NCI-H2081 treated with DMSO at 0.1 percent for 48 hours (cell line): ENCODE results near the gene RAB3B.
"Not testable (repeated sequence)": the region's sequence is repeated elsewhere in the genome, so short reads cannot be mapped to it uniquely, and the experiment has no call there.

Experiments
- DNase-seq: peaks from one replicate; lab custom pipeline; 2025; lab: John Stamatoyannopoulos, UW

Gene RAB3B

DNA sequence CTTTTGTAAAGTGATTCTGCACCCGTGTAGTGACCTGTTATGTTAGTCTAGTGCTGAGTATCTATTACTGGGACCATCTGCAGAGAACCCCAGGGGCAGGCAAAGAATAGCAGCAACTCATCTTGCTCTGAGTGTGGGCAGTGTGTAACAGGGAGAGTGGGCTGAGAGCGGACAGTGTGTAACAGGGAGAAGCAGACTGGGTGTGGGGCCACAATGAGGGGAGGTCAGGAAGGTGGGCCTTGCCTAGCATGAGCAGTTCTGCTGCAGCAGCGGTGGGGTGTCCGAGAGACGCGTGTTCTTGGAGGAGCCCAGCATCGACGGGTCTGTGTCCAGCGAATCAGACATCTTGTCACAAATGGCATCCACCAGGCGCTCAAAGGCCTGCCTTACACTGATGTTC, 70.8 kb downstream of the RAB3B start:
- DNase-seq, result no peak

DNA sequence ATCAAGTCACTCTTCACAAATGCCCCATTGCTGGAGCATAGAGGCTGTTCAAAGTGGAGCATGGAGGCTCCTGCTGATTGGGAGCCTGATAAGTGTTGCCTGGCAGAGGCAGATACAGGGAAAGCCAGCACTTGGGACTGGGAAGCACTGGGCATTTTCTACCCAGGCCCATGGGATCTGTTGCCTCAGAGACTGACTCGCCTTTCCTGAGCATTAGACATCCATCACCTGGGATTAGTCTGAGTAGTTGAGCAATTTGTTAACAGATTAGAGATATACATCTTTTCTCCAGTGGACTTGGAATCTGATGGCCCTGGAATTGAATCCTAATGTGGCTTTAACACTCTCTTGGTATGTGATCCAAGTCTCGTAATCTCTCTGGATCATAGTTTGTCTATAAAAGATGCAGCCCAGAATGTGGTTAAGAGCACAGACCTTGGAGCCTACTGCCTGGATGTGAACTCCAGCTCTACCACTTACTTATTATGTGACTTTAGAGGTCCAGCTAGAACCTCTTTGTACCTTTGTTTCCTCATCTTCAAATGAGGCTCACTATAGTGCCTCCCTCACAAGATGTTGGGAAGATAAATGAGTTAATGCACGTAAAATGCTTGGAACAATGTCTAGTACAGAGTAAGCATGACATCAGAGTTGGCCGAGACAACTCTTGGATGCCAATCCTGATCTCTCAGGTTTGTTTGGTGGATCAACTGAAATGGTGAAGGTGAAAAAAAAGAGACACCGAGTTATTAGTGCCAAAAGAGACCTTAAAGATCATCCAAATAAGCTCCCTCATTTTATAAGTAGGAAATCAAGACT, 73.7 kb downstream of the RAB3B start:
- DNase-seq, result no peak

DNA sequence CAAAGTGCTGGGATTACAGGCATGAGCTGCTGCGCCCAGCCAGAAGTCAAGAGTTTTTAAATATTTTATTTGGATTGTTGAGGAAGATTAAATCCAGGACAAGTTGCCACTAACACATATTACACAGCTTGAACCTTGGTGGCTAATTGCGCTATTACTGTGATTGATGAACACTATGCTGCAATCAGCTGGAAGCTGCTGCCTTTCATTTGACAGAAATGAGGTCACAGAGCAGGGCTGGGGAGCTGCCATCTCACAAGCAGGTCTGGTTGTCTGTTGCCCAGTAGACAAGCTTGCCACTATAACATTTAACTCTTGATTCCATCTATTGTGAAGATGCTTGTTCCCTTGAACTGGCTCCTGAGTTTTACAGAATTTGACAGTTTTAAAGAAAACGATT, 74.5 kb downstream of the RAB3B start:
- no peak for DNase-seq

DNA sequence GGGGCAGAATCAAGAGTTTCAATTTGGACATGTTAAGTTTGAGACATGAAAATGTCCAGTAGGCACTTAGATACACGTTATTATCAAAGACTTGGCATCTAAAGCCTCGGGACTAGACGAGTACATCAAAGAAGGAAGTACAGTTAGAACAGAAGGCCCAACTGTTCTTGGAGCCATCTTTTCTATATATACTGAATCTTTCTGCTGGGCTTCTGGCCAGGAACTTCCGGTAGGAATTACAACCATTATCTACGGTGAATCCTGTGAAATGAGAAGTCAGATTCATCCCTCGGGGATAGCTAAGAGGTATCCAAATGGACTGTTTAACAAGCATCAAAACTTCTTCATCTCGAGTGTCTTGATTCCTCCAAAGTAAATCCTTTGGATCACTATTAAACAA, 77.6 kb downstream of the RAB3B start:
- DNase-seq, result no peak

DNA sequence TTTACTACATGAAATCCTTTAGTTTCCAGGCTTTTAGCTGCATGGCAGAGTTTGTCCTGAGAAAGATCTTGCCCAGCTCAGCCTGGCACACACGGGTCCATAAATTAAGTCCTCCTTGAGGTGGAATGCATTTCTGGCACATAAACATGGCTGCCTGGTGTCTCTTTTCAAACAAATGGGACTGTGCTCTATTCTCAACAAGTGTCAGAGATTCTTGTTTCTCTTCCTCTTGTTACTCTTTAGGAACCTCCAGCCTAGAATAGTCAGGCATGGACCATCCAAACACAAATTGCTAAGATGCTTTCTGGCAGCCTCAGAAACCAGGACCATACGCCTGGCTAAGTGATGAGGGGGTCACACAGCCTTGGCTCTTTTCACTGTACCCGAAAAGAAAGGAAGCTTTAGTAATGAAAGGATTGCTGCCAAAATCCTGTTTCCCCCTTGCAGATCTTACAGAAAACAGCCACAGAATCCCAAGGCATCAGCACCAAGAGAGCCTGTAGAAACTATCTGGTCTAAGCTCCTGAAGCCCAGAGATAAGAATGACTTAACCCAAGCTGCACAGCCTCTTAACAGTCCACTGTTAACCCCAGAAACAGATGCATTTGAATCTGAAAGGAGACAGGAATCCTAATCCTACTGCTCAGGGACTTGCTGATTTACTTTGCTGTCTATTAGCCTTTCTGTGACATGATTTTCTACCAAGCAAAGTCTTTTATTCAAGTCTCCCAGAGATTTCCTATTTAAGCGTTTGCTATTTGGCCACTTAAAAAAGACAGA, 80.1 kb downstream of the RAB3B start:
- DNase-seq, result no peak

DNA sequence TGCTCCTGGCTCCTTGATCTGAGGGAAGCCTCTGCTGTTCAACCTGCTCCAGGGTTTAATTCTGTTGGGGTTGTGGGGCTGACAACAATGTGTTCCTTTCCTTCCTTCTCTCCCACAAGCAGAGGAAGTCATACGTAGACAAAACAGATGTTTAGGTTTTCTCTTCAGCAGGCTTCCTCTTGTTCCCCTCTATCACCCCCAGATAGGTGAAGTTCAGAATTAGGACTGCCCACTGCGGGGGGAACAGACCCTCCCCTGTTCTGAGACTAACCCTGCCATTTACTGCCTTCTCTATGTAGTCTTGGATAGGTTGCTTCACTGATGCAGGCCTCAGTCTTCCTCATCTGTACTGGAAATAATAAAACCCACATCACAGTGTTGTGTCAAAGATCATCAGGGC, 82.0 kb downstream of the RAB3B start:
- DNase-seq, result no peak

DNA sequence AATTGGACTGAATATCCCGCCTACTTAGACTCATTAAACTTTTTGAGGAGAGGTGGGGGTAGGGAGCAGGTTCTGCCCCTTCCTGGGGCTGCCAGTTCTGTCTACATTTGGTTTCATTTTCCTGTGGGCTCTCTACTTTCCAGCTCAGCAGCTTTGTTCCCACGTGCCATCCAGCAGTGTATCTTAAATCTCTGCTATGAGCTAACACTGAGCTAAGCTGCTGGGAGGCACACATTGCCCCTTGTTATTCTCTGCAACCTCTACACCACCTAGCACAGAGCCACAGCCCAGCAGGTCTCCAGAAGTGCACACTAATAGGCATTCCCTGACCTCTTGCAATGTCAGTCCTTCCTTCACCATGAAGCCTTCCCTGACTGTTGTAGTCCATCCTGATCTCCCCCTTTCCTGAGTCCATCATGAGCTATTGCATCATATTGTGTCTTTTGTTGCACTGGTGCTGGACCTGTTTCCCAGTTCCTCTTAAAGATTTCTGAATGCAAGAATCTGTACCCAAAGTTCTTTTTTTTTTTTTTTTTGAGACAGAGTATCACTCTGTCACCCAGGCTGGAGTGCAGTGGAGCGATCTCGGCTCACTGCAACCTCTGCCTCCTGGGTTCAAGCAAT, 83.3 kb downstream of the RAB3B start:
- no peak for DNase-seq

DNA sequence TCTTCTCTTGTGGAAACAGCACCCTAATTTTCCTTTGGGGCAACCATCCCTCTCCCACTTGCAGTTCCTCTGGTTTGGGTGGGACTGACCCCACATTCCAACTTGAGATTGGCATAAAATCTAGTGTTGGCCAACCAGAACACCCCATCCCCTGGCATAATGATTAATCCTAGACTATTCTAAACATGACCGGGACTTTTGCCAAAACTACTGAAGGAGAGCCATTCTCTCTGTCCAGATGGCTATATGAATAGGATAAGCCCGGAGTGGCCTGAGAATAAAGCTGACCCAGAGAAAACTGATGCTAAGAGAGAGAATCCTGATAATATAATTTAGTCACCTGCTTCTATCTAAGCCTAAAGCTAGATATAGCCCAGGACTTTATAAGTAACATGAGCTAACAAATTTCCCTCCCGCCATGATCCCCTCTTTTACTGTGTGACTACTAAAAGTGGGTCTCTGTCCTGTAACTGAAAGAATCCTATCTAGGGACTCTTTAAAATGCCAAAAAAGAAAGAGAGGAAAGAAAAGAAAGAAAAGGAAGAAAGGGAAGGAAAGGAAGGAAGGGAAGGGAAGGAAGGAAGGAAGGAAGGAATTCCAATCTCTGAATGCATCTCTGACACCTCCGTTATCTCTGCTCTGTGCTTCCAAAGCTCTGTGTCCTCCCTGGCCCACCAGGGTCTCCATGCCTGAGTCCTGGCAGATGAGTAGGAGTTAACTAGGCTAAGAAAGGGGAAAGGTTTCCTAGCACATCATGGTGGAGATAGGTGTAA, 84.0 kb downstream of the RAB3B start:
- DNase-seq, result no peak

DNA sequence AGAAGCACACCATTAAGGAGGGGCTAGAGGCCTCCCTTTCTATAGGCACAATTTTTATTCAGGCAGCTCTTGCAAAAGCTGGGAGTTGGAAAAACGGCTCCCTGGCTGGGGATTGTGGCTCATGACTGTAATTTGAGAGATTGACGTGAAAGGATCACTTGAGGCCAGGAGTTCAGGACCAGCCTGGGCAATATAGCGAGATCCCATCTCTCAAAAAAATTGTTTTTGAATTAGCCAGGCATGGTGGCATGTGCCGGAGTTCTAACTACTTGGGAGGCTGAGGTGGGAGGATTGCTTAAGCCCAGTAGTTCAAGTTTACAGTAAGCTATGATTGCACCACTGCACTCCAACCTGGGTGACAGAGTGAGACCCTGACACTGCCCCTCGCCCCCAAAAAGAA, 88.0 kb downstream of the RAB3B start:
- DNase-seq, result no peak

DNA sequence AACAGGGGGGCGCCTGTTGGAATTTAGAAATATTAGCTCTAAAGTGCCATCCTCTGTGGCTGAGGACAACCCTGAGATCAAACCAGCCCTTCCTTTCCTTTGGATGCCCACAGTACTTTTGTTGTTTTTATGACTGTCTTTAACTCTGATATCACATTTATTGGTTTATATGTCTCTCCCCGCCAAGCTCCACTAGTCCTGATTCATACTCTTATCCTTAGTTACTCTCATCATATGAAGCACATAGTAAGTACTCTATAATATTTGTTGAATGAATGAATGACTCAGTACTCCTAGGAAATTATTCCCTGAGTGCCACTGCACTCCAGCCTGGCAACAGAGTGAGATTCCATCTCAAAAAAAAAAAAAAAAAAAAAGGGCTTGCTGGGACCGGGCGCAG, 89.3 kb downstream of the RAB3B start:
- no peak for DNase-seq

DNA sequence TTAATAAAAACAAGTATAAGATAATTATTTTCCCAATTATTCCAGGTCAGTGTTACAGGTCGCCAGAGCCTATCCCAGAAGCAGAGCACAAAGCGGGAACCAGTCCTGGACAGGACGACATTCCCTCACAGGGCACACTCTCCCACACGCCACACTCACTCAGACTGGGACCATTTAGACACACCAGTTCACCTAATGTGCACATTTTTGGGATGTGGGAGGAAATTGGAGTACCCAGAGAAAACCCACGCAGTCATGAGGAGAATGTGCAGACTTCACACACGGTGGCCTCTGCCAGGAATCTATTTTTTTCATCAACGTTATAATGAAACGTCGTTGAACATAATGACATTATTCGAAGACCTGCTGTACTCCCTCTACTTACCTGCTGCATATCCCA, 91.5 kb downstream of the RAB3B start:
- no peak for DNase-seq

DNA sequence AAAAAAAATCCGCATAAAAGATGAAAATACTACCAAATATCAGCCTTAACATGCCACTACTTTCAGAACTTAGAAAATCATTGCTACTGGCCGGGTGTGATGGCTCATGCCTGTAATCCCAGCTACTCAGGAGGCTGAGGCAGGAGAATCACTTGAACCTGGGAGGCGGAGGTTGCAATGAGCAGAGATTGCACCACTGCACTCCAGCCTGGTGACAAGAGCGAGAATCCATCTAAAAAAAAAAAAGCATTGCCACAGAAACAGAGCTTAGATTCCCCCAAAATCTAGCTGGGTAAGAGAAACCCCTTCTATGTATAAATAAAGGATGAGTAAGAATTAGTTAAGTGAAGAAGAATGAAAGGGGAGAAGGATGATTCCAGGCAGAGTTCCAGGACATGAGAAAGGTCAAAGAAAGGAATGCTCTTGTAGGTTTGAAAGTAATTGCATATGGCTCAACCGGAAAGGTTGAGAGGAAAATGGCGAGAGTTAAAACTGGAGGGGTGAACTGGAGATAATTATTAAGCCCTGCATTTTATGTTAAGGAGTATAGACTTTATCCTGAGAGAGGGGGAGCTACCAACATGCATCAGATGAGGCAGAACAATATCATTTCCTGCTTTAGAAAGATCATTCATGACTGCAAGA, 92.3 kb downstream of the RAB3B start:
- DNase-seq, result no peak

DNA sequence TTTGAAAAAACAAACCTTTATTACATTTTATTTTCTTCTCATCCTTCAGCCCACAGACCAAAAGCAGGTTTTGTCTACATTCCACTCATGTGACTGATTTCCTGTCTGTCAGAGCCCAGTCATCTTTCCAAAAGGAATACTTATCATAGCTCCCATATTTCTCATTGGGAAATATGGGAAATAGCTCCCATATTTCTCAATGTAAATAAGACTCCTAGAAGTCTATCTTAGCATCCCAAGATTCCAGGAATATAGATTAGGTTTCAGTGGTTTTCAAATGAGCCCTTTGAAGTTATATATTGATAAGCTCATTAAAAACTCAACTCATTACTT, 92.8 kb downstream of the RAB3B start:
- DNase-seq, result no peak

DNA sequence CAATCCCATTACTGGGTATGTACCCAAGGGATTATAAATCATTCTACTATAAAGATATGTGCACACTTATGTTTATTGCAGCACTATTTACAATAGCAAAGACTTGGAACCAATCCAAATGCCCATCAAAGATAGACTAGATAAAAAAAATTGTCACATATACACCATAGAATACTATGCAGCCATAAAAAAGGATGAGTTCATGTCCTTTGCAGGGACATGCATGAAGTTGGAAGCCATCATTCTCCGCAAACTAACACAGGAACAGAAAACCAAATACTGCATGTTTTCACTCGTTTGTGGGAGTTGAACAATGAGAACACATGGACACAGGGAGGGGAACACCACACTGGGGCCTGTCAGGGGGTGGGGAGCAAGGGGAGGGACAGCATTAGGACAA, 95.8 kb downstream of the RAB3B start:
- DNase-seq, result not testable (repeated sequence)

DNA sequence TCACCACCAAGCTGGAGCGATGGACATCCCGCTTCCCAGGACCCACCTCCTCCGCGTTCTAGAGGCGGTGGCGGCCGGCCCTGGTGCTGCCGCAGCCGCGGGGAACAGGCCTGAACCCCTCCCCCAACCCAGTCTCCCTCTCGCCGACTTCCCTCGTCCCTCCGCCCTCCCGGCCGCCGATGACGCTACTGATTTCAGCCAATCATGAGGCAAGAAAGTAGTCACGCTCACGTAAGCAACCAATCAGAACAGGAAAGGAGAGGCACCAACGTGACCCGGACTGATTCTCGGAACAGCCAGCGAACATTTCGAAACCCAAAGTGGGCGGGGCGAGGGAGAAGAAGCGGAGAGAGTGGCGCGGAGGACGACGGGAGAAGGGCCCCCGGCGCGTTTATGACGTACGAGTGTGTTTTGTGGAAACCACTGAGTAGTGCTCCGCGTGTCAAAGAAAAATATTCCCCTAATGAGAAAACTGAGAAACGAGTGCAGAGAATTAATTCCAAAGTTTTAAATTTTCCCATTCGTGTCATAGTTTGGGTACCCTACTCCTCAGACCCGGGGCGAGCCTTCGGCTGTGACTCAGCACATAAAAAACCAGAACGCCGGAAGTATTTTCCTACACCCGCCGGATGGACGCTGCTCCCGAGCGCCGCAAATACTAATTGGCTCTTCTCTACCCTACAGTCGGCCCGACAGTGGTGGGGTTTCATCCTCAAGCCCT, 111.7 kb downstream of the RAB3B start, which contains the start of gene NRDC:
NRDC (minus strand) TSS at position 112 of the 721 bp plus-strand sequence. CDS start 112 bp downstream, outside the sequence.
- DNase-seq, result peak; percentile 100

DNA sequence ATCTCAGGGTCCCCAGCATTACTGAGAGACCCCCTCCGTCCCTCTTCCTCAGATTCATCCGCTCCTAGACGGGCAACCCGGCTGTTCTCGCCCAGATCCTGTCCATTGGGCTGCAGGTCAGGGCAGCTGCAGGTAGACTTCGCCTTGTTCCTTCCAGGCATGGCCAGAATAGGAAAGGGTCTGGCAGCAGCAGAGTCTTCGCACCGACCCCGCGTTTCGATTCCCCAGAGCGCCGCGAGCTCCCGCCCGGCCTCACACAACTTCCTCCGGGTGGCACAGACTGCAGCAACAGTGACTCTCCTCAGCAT, 112.2 kb downstream of the RAB3B start:
- DNase-seq, result no peak

DNA sequence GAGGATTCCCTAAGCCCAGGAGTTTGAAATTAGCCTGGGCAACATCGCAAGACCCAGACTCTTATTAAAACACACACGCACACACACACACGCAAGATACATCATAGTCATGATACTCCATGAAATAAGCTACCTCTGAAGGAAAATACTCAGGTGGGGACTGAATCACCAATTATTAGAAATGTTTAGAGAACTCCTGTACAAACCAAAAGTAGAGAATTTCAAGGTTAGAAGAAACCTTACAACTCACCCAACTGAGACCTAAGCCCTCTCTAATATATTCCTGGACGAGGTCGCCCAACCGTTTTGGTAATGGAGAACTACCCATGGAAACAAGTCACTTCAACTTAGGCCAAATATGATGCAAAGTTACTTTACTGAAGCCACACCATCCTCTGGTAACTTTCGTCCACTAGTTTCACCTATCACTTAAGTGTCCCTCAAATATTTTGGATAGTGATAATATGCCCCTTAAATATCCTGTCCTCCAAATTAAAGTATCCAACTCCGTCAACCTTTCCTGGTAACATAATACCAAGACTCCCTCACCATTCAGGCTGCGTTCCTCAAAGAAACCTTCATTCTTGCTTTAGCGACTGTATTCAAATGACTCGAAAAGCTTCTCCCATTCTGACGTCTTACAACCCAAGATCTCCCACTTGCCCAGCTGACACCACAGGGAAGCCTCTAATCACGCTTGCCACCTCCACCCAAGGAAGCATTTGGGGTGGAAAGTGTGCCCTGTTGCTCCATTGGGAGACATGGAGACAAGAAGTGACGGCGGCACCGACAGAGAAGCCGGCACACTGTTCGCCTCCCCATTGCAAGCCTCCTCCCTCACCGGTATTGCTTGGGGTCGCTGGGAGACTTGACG, 112.8 kb downstream of the RAB3B start:
- no peak for DNase-seq

DNA sequence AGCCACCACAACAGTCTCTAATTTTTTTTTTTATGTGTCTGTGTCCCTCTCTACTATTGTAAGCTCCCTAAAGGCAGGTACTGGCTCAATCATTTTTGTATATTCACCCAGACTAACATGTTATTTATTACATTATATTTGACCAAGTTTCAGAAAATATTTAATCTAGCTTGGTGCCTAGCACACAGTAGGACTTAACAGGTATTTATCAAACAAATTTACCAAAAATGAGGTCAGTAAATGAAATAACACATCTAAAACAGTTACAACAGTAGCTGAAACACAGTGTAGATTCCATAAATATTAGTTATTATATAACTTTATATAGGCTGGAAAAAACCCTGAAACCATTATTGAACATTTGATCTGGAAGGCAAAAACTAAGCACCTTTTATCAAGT, 114.7 kb downstream of the RAB3B start:
- no peak for DNase-seq

DNA sequence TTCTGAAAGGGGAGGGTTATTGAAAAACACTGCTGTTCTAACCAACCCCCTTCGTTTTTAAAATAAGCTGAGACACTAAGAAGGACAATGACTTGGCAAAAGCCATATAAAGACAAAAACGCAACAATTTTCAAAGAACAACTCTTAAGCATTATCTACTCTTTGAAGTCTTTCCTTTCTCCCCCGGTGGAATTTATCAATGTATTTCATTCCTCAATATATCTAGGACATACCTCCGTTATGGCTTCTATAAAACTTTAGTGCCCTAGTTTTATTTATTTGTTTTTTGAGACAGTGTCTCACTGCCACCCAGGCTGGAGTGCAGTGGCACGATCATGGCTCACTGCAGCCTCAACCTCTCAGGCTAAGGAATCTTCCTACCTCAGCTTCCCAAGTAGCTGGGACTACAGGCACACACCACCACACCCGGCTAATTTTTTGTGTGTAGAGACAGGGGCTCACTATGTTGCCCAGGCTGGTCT, 115.2 kb downstream of the RAB3B start:
- DNase-seq, result no peak

DNA sequence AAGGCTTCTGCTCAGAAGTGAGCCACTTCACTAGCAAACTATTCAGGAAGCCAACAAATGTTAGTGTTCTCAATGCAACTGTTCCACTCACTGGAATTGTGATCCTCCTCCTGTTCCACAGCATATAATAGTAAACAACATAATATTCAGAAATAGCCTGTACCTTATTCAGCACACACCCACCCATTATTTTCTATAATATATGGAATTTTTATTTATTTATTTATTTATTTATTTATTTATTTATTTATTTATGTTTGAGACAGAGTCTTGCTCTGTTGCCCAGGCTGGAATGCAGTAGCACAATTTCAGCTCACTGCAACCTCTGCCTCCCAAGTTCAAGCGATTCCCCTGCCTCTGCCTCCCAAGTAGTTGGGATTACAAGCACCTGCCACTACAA, 117.2 kb downstream of the RAB3B start:
- DNase-seq, result not testable (repeated sequence)
